ENCODE measurements around the gene ALOX15. TPM values are rescaled to one million over a fixed set of nuclear protein-coding genes. Genes with fewer than 3 reads are reported as not detected.

The ALOX15 gene
- total RNA-seq, 4 donors from 2014 or later: 0.12 TPM; not detected in 3

GRCh38 chr17:4594406-4594805 is 47.1 kb downstream of the ALOX15 start:
- Histone ChIP-seq H3K4me3 (no peak overlapping the region), H3K27ac (peak overlapping the region in 1 of 4 donors; percentile 42), H3K4me1 (peaks cover 0 to 38% (median 9%) of the 10 kb centered on the region in 3 donors), H3K36me3 (peaks cover 0 to 6% of the 10 kb centered on the region in 2 donors), H3K27me3 (peaks cover 5% of the 10 kb centered on the region), H3K9me3 (no peaks in the 10 kb centered on the region)
- TF ChIP-seq CTCF (IDR thresholded peaks at IDR 0.05) (no peak), EP300 (IDR thresholded peaks at IDR 0.05) (no peak), POLR2AphosphoS5 (IDR thresholded peaks at IDR 0.05) (no peak), POLR2A (IDR thresholded peaks at IDR 0.05) (no peak)
- WGBS, 2 donors (ENCODE audit: low coverage in 1 of 2): 67% methylated on average over 1 of the region's 7 CpGs; no CpG with 5 or more reads in 1 of the 2 donors
- no peak for ATAC-seq

GRCh38 chr17:4593021-4593421 is 48.5 kb downstream of the ALOX15 start:
- peak overlapping the region in 1 of 4 donors; percentile 56 for H3K27ac ChIP-seq
- WGBS, 2 donors (ENCODE audit: low coverage in 1 of 2): 70% methylated on average over 2 of the region's 14 CpGs; no CpG with 5 or more reads in 1 of the 2 donors
- no peak for TF ChIP-seq EP300 (IDR thresholded peaks at IDR 0.05)
- TF ChIP-seq POLR2AphosphoS5 (IDR thresholded peaks at IDR 0.05): no peak
- no peak for TF ChIP-seq POLR2A (IDR thresholded peaks at IDR 0.05)
- no peak for TF ChIP-seq CTCF (IDR thresholded peaks at IDR 0.05)
- H3K4me1 ChIP-seq: peaks cover 0 to 24% (median 0%) of the 10 kb centered on the region in 3 donors
- H3K9me3 ChIP-seq: no peaks in the 10 kb centered on the region
- H3K36me3 ChIP-seq: peaks cover 0 to 6% of the 10 kb centered on the region in 2 donors
- no peaks in the 10 kb centered on the region for H3K27me3 ChIP-seq
- H3K4me3 ChIP-seq: no peak overlapping the region
- no peak for ATAC-seq

- WGBS, 2 donors (ENCODE audit: low coverage in 1 of 2): 71 to 87% methylated on average over 1 to 3 of the region's 11 CpGs
- no peak for ATAC-seq
- H3K27me3 ChIP-seq: no peaks in the 10 kb centered on the region
- peak overlapping the region in 1 of 4 donors; percentile 56 for H3K27ac ChIP-seq
- no peak overlapping the region for H3K4me3 ChIP-seq
- TF ChIP-seq EP300 (IDR thresholded peaks at IDR 0.05) (no peak), POLR2AphosphoS5 (IDR thresholded peaks at IDR 0.05) (no peak), CTCF (IDR thresholded peaks at IDR 0.05) (no peak), POLR2A (IDR thresholded peaks at IDR 0.05) (no peak)
- H3K9me3 ChIP-seq: no peaks in the 10 kb centered on the region
- H3K4me1 ChIP-seq: peaks cover 0 to 18% (median 0%) of the 10 kb centered on the region in 3 donors
- H3K36me3 ChIP-seq: peaks cover 0 to 6% of the 10 kb centered on the region in 2 donors
Measured at GRCh38 chr17:4592240-4593005, 49.1 kb downstream of the ALOX15 start.

- Histone ChIP-seq H3K9me3 (no peaks in the 10 kb centered on the region), H3K4me3 (no peak overlapping the region), H3K27ac (peak overlapping the region in 1 of 4 donors; percentile 56), H3K4me1 (peaks cover 0 to 14% (median 0%) of the 10 kb centered on the region in 3 donors), H3K36me3 (no peaks in the 10 kb centered on the region), H3K27me3 (no peaks in the 10 kb centered on the region)
- TF ChIP-seq POLR2AphosphoS5 (IDR thresholded peaks at IDR 0.05) (no peak), POLR2A (IDR thresholded peaks at IDR 0.05) (no peak), EP300 (IDR thresholded peaks at IDR 0.05) (no peak), CTCF (IDR thresholded peaks at IDR 0.05) (no peak)
- WGBS, 2 donors (ENCODE audit: low coverage in 1 of 2): 83% methylated on average over 1 of the region's 12 CpGs; no CpG with 5 or more reads in 1 of the 2 donors
- no peak for ATAC-seq
Measured at GRCh38 chr17:4591529-4591928, 49.9 kb downstream of the ALOX15 start.

Measured in gastroesophageal sphincter (tissue), 4 donors.